ENCODE data around the gene AGER. TPM values are rescaled to one million over a fixed set of nuclear protein-coding genes. Genes with fewer than 3 reads are reported as not detected.

AGER gene
- 10 to 100 TPM in 1 of 8 experiments, 1 to 10 TPM in 7; 1.4 to 11.8 (median 5.3) TPM for total RNA-seq

GRCh38 chr6:32184084-32184640 is at the start of gene AGER:
Gene AGER (minus strand): TSS chr6:32184253. CDS start chr6:32184222, 31 bp downstream.
- 0 to 100% (median 93%) methylated on average over 1 to 2 of the region's 6 CpGs; no CpG with 5 or more reads in 5 of the 10 experiments for WGBS, 10 experiments
- in situ Hi-C loops (cut with MboI; ENCODE audit: low pct_unique_long_range_greater_than_20kb in 2 of 9, low sequenced_read_pairs in 9 of 9, unreplicated experiment in 9 of 9) = loop anchor here in 1 of 9 experiments (25.0 kb wide), 1 partner anchor 647 kb away; the partner anchor contains the start of genes ATP6V1G2, DDX39B, MCCD1 and NFKBIL1
- Histone ChIP-seq H3K27ac (peak within 1 kb of the TSS; percentile 37 to 66), H3K4me1 (replicated peaks in 1 of 2) (peaks cover 18 to 38% of the 10 kb centered on the region in 2 donors), H3K4me3 (no peak within 1 kb of the TSS)
- ATAC-seq (replicated peaks in 6 of 8) = no peak

- in situ Hi-C loops (cut with MboI; ENCODE audit: low pct_unique_long_range_greater_than_20kb in 2 of 9, low sequenced_read_pairs in 9 of 9, unreplicated experiment in 9 of 9) = loop anchor here in 1 of 9 experiments (25.0 kb wide), 1 partner anchor 561 kb away; no protein-coding TSS in a partner anchor
- 17 to 100% (median 81%) methylated on average over 2 to 7 of the region's 7 CpGs; no CpG with 5 or more reads in 1 of the 10 experiments for WGBS, 10 experiments
- Histone ChIP-seq H3K4me1 (replicated peaks in 1 of 2) (no peaks in the 10 kb centered on the region), H3K4me3 (no peak overlapping the region), H3K27ac (no peak overlapping the region)
- no peak for ATAC-seq (replicated peaks in 6 of 8)
These were observed 42.4 kb upstream of the AGER start for GRCh38 chr6:32226434-32226833.

GRCh38 chr6:32224696-32225095 is 40.6 kb upstream of the AGER start:
- no peak for ATAC-seq (replicated peaks in 6 of 8)
- in situ Hi-C loops (cut with MboI; ENCODE audit: low pct_unique_long_range_greater_than_20kb in 2 of 9, low sequenced_read_pairs in 9 of 9, unreplicated experiment in 9 of 9) = loop anchor here in 1 of 9 experiments (25.0 kb wide), 1 partner anchor 563 kb away; no protein-coding TSS in a partner anchor
- WGBS, 10 experiments = 17 to 100% (median 67%) methylated on average over 1 to 2 of the region's 2 CpGs; no CpG with 5 or more reads in 3 of the 10 experiments
- Histone ChIP-seq H3K4me1 (replicated peaks in 1 of 2) (no peaks in the 10 kb centered on the region), H3K27ac (no peak overlapping the region), H3K4me3 (no peak overlapping the region)

GRCh38 chr6:32223258-32224235 is 39.5 kb upstream of the AGER start, which contains the start of gene NOTCH4:
Gene NOTCH4 (minus strand): TSS chr6:32224067. CDS start chr6:32223928, 139 bp downstream.
- ATAC-seq (replicated peaks in 6 of 8) = no peak
- WGBS, 10 experiments = 33 to 93% (median 68%) methylated on average over 1 to 6 of the region's 20 CpGs; no CpG with 5 or more reads in 4 of the 10 experiments
- Histone ChIP-seq H3K27ac (no peak within 1 kb of the TSS), H3K4me3 (no peak within 1 kb of the TSS), H3K4me1 (replicated peaks in 1 of 2) (no peaks in the 10 kb centered on the region)
- in situ Hi-C loops (cut with MboI; ENCODE audit: low pct_unique_long_range_greater_than_20kb in 2 of 9, low sequenced_read_pairs in 9 of 9, unreplicated experiment in 9 of 9) = no loop called here

- no peak overlapping the region for H3K4me3 ChIP-seq
- in situ Hi-C loops (cut with MboI; ENCODE audit: low pct_unique_long_range_greater_than_20kb in 2 of 9, low sequenced_read_pairs in 9 of 9, unreplicated experiment in 9 of 9) = no loop called here
- no peak overlapping the region for H3K27ac ChIP-seq
- no peaks in the 10 kb centered on the region for H3K4me1 ChIP-seq (replicated peaks in 1 of 2)
- 0 to 100% (median 100%) methylated on average over 1 to 2 of the region's 8 CpGs; no CpG with 5 or more reads in 7 of the 10 experiments for WGBS, 10 experiments
- no peak for ATAC-seq (replicated peaks in 6 of 8)
These were observed 38.5 kb upstream of the AGER start for GRCh38 chr6:32222333-32223230.

GRCh38 chr6:32220021-32220420 is 36.0 kb upstream of the AGER start:
- H3K4me1 ChIP-seq (replicated peaks in 1 of 2) = no peaks in the 10 kb centered on the region
- no peak overlapping the region for H3K27ac ChIP-seq
- in situ Hi-C loops (cut with MboI; ENCODE audit: low pct_unique_long_range_greater_than_20kb in 2 of 9, low sequenced_read_pairs in 9 of 9, unreplicated experiment in 9 of 9) = no loop called here
- 0 to 60% (median 56%) methylated on average over 1 to 3 of the region's 4 CpGs; no CpG with 5 or more reads in 7 of the 10 experiments for WGBS, 10 experiments
- no peak overlapping the region for H3K4me3 ChIP-seq
- ATAC-seq (replicated peaks in 6 of 8) = no peak

GRCh38 chr6:32218167-32218566 is 34.1 kb upstream of the AGER start:
- Histone ChIP-seq H3K27ac (no peak overlapping the region), H3K4me3 (no peak overlapping the region), H3K4me1 (replicated peaks in 1 of 2) (no peaks in the 10 kb centered on the region)
- ATAC-seq (replicated peaks in 6 of 8) = no peak
- in situ Hi-C loops (cut with MboI; ENCODE audit: low pct_unique_long_range_greater_than_20kb in 2 of 9, low sequenced_read_pairs in 9 of 9, unreplicated experiment in 9 of 9) = no loop called here
- 0 to 100% (median 71%) methylated on average over 1 to 4 of the region's 7 CpGs; no CpG with 5 or more reads in 4 of the 10 experiments for WGBS, 10 experiments

GRCh38 chr6:32216998-32217397 is 32.9 kb upstream of the AGER start:
- in situ Hi-C loops (cut with MboI; ENCODE audit: low pct_unique_long_range_greater_than_20kb in 2 of 9, low sequenced_read_pairs in 9 of 9, unreplicated experiment in 9 of 9) = no loop called here
- 0 to 94% (median 84%) methylated on average over 1 to 10 of the region's 11 CpGs; no CpG with 5 or more reads in 4 of the 10 experiments for WGBS, 10 experiments
- Histone ChIP-seq H3K4me1 (replicated peaks in 1 of 2) (no peaks in the 10 kb centered on the region), H3K4me3 (no peak overlapping the region), H3K27ac (no peak overlapping the region)
- ATAC-seq (replicated peaks in 6 of 8) = no peak

GRCh38 chr6:32216285-32216684 is 32.2 kb upstream of the AGER start:
- in situ Hi-C loops (cut with MboI; ENCODE audit: low pct_unique_long_range_greater_than_20kb in 2 of 9, low sequenced_read_pairs in 9 of 9, unreplicated experiment in 9 of 9) = no loop called here
- Histone ChIP-seq H3K4me3 (no peak overlapping the region), H3K27ac (no peak overlapping the region), H3K4me1 (replicated peaks in 1 of 2) (no peaks in the 10 kb centered on the region)
- no peak for ATAC-seq (replicated peaks in 6 of 8)
- WGBS, 10 experiments = 45 to 100% (median 77%) methylated on average over 1 to 9 of the region's 10 CpGs; no CpG with 5 or more reads in 3 of the 10 experiments

- no peak overlapping the region for H3K27ac ChIP-seq
- no peaks in the 10 kb centered on the region for H3K4me1 ChIP-seq (replicated peaks in 1 of 2)
- 49 to 98% (median 70%) methylated on average over 2 to 4 of the region's 4 CpGs; no CpG with 5 or more reads in 3 of the 10 experiments for WGBS, 10 experiments
- no peak overlapping the region for H3K4me3 ChIP-seq
- in situ Hi-C loops (cut with MboI; ENCODE audit: low pct_unique_long_range_greater_than_20kb in 2 of 9, low sequenced_read_pairs in 9 of 9, unreplicated experiment in 9 of 9) = no loop called here
- no peak for ATAC-seq (replicated peaks in 6 of 8)
These were observed 31.6 kb upstream of the AGER start for GRCh38 chr6:32215617-32216016.

GRCh38 chr6:32214126-32214525 is 30.1 kb upstream of the AGER start:
- H3K4me3 ChIP-seq = no peak overlapping the region
- no peaks in the 10 kb centered on the region for H3K4me1 ChIP-seq (replicated peaks in 1 of 2)
- in situ Hi-C loops (cut with MboI; ENCODE audit: low pct_unique_long_range_greater_than_20kb in 2 of 9, low sequenced_read_pairs in 9 of 9, unreplicated experiment in 9 of 9) = no loop called here
- WGBS, 10 experiments = 0 to 86% (median 41%) methylated on average over 1 to 3 of the region's 3 CpGs; no CpG with 5 or more reads in 4 of the 10 experiments
- ATAC-seq (replicated peaks in 6 of 8) = no peak
- no peak overlapping the region for H3K27ac ChIP-seq

- Histone ChIP-seq H3K27ac (no peak overlapping the region), H3K4me1 (replicated peaks in 1 of 2) (no peaks in the 10 kb centered on the region), H3K4me3 (no peak overlapping the region)
- WGBS, 10 experiments = 70 to 100% (median 90%) methylated on average over 1 to 5 of the region's 6 CpGs; no CpG with 5 or more reads in 7 of the 10 experiments
- no peak for ATAC-seq (replicated peaks in 6 of 8)
- in situ Hi-C loops (cut with MboI; ENCODE audit: low pct_unique_long_range_greater_than_20kb in 2 of 9, low sequenced_read_pairs in 9 of 9, unreplicated experiment in 9 of 9) = no loop called here
These were observed 29.6 kb upstream of the AGER start for GRCh38 chr6:32213649-32214048.
